ENCODE measurements around the gene TEAD2.

GRCh38 chr19:49316284-49316683, 45.9 kb downstream of the TEAD2 start:
- no peak for TF ChIP-seq EZH2 (IDR thresholded peaks at IDR 0.05; ENCODE audit: borderline replicate concordance, low read depth, low read length, poor library complexity, severe bottlenecking)
- TF ChIP-seq CTCF (conservative IDR thresholded peaks at IDR 0.05; ENCODE audit: low read depth, low read length) = no peak
